Measurements from ENCODE around the gene ESPNL.

Gene ESPNL

DNA sequence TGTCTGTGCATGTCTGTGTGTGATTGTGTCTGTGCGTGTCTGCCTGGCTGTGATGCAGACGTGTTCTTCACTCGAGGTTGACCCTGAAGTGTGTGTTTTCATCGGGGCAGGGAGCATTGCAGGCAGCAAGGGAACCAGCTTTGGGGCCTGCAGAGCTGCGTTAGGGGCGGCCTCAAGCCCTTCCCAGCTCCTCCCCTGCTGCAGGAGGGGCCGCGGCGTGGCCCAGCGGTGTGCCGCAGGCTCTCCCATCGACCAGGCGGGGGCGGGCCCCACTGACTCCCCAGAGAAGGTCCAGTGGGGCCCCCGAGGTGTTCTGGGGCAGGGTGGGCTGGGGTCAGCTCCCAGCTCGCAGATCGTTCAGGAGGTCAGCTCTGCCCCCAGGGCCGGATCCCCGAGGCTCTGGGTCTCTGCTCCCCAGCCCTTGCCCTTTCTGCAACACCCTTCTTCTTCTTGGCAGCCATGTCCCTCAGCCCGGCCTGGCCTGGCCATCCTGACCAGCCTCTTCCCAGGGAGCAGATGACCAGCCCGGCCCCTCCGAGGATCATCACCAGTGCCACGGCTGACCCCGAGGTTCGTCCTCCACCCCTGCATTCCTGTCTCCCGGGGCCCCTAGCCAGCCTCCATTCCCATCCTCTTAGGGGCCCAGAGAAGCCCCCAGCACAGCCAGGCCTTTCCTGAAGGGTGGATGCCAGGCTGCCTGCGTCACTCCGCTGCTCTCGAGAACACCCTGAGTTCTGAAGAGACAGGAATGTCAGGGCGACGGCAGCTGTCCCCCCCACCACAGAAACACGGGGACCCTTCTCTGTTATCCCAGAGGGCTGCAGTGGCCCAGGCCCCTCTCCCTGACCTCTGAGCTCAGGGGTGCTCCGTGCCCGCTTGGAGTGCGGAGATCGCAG, 27.3 kb downstream of the ESPNL start:
- no peak overlapping the region for H3K4me3 ChIP-seq (ENCODE audit: low read depth, low read length)

GRCh38 chr2:238128061-238128440, 27.9 kb downstream of the ESPNL start:
- no peak overlapping the region for H3K4me3 ChIP-seq (ENCODE audit: low read depth, low read length)

- no peak overlapping the region for H3K4me3 ChIP-seq (ENCODE audit: low read depth, low read length)
Observed at GRCh38 chr2:238128534-238129001, 28.4 kb downstream of the ESPNL start.

GRCh38 chr2:238129166-238130010, 29.2 kb downstream of the ESPNL start:
- H3K4me3 ChIP-seq (ENCODE audit: low read depth, low read length): no peak overlapping the region

- no peak overlapping the region for H3K4me3 ChIP-seq (ENCODE audit: low read depth, low read length)
Observed at GRCh38 chr2:238130111-238130695, 30.1 kb downstream of the ESPNL start.

GRCh38 chr2:238130696-238131628, 30.8 kb downstream of the ESPNL start:
- no peak overlapping the region for H3K4me3 ChIP-seq (ENCODE audit: low read depth, low read length)

DNA sequence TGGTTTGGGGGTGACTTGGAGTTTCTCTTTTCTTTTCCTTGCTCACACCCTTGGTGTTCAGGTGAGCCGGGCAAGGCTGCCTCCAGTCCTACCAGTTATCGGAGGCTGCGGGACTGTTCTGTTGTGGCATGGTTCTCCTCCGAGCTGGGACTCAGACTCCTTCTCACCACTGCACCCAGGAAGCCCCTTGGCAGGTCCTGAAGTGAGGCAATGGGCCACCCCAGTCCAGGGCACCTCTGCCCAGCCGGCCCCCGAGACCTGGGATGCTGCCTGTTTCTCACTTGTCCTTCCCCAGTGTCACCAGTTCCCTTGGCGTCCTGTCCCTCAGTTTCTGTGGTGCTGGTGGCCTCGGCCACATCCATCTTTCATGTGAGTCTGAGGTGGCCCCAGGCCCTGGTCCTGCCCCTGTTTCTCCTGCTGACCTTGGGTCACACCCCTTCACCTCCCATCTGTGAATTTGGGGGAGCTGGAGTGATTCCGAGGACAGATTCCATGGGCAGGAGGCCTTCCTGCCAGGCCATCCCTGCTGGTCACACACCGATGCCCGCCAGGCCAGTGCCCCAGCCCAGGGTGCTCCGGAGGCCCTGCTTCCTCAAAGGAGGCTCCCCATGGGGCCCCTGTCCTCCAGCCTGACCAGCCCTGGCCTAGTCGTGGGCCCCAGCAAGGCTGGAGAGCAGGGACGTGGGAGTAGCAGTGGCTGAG, 31.8 kb downstream of the ESPNL start:
- H3K4me3 ChIP-seq (ENCODE audit: low read depth, low read length): no peak overlapping the region

- no peak overlapping the region for H3K4me3 ChIP-seq (ENCODE audit: low read depth, low read length)
Observed at GRCh38 chr2:238132463-238133450, 32.6 kb downstream of the ESPNL start.

- H3K4me3 ChIP-seq (ENCODE audit: low read depth, low read length): no peak overlapping the region
Observed at GRCh38 chr2:238133499-238134392, 33.6 kb downstream of the ESPNL start.

- H3K4me3 ChIP-seq (ENCODE audit: low read depth, low read length): no peak overlapping the region
Observed at GRCh38 chr2:238134393-238134785, 34.2 kb downstream of the ESPNL start.

DNA sequence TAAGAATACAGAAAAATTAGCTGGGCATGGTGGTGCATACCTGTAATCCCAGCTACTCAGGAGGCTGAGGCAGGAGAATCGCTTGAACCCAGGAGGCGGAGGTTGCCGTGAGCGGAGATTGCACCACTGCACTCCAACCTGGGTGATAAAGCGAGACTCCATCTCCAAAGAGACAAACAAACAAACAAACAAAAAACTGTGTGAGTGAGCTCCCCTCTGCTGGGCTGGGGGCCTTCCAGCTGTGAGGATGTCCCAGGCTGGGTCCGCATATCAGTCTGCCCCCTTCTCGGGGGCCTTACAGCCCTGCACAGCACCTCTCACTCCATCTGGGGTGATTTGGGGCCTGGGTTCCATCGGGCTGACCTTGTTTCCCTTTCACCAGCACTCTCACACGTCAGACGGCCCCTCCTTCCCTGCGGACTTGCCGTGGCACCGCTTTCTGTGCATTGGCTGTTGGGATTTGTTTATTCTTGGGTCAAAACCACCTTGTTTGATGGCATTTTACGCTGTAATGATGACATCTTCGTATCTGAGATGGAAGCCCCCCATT, 35.5 kb downstream of the ESPNL start:
- no peak overlapping the region for H3K4me3 ChIP-seq (ENCODE audit: low read depth, low read length)

- H3K4me3 ChIP-seq (ENCODE audit: low read depth, low read length): no peak overlapping the region
Observed at GRCh38 chr2:238136820-238137537, 36.8 kb downstream of the ESPNL start.

GRCh38 chr2:238137885-238138284, 37.7 kb downstream of the ESPNL start:
- H3K4me3 ChIP-seq (ENCODE audit: low read depth, low read length): no peak overlapping the region

DNA sequence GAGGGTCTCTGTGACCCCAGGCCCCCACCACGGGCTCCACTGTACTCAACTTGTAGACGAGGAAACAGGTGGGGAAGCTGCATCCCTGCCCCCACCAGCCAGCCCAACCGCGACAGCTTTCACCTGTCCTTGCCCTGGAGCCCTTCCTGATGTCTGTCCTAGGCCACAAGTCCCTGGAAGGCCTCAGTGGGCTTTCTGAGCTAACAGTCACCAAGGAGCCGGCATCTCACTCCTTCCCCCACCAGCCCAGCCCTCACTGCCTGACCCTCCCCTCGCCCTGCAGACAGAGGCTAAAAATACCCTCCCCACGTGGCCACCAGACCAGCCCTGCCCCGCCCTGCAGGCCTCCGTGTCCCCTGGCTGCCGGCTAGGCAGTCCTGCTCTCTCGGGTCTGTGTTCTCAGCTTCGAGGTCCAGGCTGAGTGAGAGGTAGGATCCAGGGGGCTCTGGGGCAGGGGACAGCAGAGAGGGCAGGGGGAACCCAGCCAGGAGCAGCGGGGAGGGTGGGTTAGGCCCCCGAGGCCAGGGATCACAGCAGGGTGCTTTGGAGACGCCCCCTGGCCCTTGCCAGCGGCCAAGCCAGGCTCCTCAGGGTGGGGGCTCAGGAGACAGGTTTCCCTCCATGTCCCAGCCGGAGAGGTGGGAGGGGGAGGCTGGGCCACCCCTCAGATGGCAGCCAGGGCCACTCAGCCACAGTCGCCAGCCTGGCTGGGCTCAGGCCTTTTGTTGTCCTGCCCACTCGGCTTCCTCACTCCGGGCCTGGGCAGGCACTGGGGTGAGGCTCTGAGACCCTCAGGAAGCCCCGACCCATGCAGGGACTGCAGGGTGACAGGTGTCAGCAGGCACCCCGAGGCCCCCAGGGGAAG, 38.4 kb downstream of the ESPNL start, which contains the start of gene KLHL30:
TSS of gene KLHL30 (plus strand) at position 338 of the 865 bp plus-strand sequence. CDS start 2,087 bp downstream, outside the sequence.
- no peak within 1 kb of the TSS for H3K4me3 ChIP-seq (ENCODE audit: low read depth, low read length)

GRCh38 chr2:238139196-238140039, 39.3 kb downstream of the ESPNL start:
- H3K4me3 ChIP-seq (ENCODE audit: low read depth, low read length): no peak overlapping the region
